GM12875 (cell line): ENCODE measurements around the gene CDH4.

Experiments used
- H3K4me3 ChIP-seq: one replicate; pipeline ENCODE4 v1.5.1; 2011; ENCODE audit warnings: low read depth, low read length, control low read depth
- CTCF ChIP-seq: IDR thresholded peaks from 2 replicates; pipeline ENCODE4 v1.5.1; 2011; ENCODE audit warnings: low read depth, mild to moderate bottlenecking, control low read depth, inconsistent platforms, low read length, moderate library complexity, borderline replicate concordance; ENCODE audit not compliant: insufficient read depth

Gene CDH4

GRCh38 chr20:61731363-61732181, 479.5 kb downstream of the CDH4 start:
- no peak for TF ChIP-seq CTCF
- H3K4me3 ChIP-seq: no peak overlapping the region

GRCh38 chr20:61732511-61733210, 480.6 kb downstream of the CDH4 start:
- H3K4me3 ChIP-seq: no peak overlapping the region
- TF ChIP-seq CTCF: no peak

DNA sequence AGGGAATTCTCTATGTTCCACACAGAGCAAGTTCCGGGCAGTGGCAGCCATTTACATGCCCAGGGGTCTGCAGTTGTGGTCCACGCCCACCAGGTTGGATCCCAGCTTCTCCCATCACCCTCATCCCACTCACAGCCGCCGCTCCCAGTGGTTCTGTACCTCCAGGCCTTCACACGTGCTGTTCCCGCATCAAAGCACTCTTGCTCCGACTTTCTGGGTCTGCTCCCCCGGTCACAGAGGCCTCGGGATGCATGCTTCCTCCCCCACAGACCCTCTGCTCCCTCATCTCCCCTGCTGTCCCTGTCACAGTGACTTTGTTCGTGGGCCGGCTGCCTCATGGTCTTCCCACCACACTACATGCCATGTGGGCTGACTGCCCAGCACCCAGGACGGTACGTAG, 481.2 kb downstream of the CDH4 start:
- TF ChIP-seq CTCF: no peak
- H3K4me3 ChIP-seq: no peak overlapping the region

DNA sequence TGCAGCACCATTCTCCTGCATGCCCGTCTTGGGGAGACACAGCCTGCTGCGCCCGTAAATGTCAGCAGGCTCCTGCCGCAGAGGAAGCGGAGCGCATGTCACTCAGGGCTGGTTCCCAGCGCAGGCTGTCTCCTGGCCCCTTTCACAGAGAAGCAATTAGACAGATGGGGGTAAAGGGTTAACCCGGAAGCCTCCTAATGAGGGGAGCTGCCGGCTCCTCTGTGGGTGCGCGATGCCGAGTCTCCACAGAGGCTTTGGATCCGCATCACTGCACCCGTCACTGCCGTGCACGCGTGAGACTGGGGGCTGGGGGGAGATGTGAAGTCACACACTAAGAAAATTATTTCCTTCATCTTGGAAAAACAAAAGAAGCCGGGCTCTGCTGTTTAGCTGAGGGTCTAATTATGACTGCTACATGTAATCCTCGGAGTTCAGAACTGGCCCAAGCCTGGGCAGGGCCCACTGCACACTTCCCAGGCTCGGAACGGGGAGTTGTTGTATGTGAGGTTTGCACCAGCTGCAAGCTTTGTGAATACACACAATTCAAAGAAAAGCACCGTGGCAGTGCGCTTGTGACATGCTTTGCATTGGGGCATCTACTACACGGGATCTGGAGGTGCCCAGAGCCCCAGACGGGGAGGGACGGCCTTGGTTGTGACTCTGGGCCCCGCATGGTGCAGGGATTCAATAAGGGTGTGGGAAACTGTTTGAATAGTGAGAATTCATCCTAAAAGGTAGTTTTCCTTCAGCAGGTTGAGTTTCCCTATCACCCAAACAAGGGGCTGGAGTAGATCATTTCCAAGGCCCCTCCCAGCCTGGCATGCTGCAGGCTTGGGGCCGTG, 482.1 kb downstream of the CDH4 start:
- no peak for TF ChIP-seq CTCF
- no peak overlapping the region for H3K4me3 ChIP-seq

DNA sequence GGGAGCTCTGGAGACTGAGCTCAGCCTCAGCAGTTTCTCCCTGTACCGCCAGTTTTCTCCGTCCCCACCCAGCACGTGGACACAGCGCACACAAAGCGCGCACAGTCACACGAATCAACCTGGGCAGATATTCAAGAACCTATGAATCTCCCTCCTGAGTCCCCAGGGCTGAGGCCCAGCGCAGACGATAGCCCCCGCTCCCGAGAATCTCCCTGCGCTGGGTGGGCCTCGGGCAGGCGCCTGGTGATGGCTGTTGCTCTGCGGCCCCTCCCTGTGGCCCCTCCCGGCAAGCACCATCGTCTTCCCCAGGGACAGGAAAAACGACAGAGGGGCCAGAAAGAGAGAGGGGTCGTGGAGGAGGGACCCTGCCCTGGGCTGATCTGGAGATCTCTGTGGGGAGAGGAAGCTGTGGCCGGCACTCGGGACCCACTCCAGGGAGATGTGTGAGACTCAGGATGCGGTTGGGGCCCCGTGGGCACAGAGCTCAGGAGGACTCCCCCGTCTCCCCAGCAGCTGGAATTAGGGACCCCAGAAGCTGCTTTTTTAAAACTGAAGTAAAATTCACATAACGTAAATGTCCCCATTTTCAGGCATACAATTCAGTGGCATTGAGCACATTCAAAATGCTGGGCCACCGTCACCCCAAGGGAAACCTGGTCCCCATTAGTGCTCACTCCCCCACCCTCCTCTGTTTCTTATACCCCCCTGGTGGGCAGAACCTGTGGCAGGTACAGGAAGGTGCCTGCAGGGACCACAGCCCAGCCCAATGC, 482.9 kb downstream of the CDH4 start:
- no peak for TF ChIP-seq CTCF
- no peak overlapping the region for H3K4me3 ChIP-seq

GRCh38 chr20:61735503-61735785, 483.4 kb downstream of the CDH4 start:
- no peak overlapping the region for H3K4me3 ChIP-seq
- TF ChIP-seq CTCF: no peak
